Measurements from ENCODE around the gene OR9A4.

The OR9A4 gene

DNA sequence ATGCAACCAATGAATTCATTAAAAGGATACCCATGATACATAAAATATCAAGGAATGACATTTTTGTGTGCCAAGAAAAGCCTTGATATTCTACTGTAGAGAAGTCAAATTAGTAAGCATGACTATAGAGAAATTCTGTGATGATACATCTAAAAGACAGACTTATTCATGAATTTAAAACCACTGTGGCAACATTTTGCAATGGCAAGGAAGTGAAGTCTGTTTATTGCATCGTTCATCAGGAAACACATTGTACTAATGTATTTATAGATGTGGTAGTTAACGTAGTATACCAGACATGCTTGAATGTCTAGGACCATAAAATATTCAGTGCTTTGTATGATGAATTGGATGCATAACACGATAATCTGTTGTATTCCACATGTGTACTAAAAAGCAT is 39.9 kb downstream of the OR9A4 start:
- Histone ChIP-seq H3K4me1 (ENCODE audit: insufficient read depth, low read length) (peaks cover 9% of the 10 kb centered on the region), H3K36me3 (ENCODE audit: insufficient read depth, low read length) (no peaks in the 10 kb centered on the region), H3K9ac (ENCODE audit: low read depth, low read length) (no peak overlapping the region), H3K9me3 (ENCODE audit: control insufficient read depth, insufficient read depth, low read length) (no peaks in the 10 kb centered on the region)

DNA sequence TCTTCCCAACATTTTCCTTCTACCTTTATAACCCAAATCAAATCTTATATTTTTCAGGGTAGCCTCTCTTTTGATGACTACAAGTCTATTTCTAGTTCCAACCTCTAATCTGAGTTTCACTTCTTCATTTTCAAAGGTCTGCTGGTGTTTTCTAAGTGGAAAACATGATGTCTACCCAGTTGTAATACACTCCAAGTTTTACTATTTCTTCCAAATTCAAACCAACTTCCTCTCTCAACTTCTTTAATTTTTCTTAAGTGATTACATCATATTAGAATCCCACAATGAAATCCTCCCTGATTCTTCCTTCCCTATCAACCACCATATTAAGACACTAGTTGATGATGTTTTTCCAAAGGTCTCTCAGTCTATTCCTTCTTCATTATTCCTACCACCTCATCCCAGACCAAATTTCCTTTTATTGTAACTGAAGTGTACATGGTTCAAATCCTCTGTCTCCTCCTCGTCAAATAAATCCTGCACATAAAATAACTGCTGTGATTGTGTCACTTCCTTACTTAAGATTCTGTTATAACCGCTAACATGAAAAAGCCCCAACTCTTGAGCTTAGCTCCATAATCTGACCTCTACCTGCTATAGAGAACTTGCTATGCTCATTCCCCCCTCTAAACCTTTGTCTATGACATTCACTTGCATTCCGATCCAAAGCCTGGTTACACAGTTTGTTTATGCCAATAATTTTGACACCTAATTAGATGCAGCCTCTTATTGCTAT is 44.7 kb downstream of the OR9A4 start:
- H3K36me3 ChIP-seq (ENCODE audit: insufficient read depth, low read length): no peaks in the 10 kb centered on the region
- H3K9ac ChIP-seq (ENCODE audit: low read depth, low read length): no peak overlapping the region
- no peaks in the 10 kb centered on the region for H3K4me1 ChIP-seq (ENCODE audit: insufficient read depth, low read length)
- no peaks in the 10 kb centered on the region for H3K9me3 ChIP-seq (ENCODE audit: control insufficient read depth, insufficient read depth, low read length)
